ENCODE results near the gene LPP. TPM values are rescaled to one million over a fixed set of nuclear protein-coding genes. Genes with fewer than 3 reads are reported as not detected.
A peak's percentile ranks its signal among the peaks of the same experiment; 100 is the strongest.

The LPP gene
- total and polyA plus RNA-seq, 4 donors, result 11.1 to 219 (median 66.5) TPM

DNA sequence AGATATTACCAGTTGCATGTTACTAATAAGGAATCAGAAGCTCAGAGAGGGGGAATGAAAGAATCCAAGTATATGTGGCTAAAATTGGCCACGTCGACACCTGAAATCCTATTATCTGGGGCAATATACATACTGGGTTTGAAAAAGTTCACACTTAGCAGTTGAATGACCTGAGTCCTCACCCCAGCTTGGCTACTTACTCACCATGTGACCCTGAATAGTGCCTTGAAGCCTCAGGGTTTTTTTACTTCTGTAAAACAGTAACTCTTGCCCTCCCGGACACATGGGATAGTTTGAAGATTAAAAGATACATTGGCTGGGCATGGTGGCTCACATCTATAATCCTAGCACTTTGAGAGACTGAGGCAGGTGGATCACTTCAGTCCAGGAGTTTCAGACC, 675.6 kb downstream of the LPP start:
- Histone ChIP-seq H3K27ac (ENCODE audit: low read depth in 1 of 2, low read length in 1 of 2) (no peak overlapping the region), H3K9ac (ENCODE audit: insufficient read depth in 1 of 2, low read length in 2 of 2) (no peak overlapping the region), H3K4me1 (ENCODE audit: control insufficient read depth in 5 of 5, insufficient read depth in 5 of 5, low read length in 5 of 5) (peaks cover 2 to 11% (median 3%) of the 10 kb centered on the region in 5 donors), H3K36me3 (ENCODE audit: control insufficient read depth in 4 of 4, insufficient read depth in 4 of 4, low read length in 4 of 4) (no peaks in the 10 kb centered on the region), H3K4me3 (no peak overlapping the region), H3K9me3 (ENCODE audit: control insufficient read depth in 4 of 4, insufficient read depth in 3 of 4, low read length in 3 of 4) (no peaks in the 10 kb centered on the region), H3K27me3 (ENCODE audit: control insufficient read depth in 3 of 3, insufficient read depth in 3 of 3, low read length in 2 of 3) (no peaks in the 10 kb centered on the region)
- TF ChIP-seq, protein P1, sequence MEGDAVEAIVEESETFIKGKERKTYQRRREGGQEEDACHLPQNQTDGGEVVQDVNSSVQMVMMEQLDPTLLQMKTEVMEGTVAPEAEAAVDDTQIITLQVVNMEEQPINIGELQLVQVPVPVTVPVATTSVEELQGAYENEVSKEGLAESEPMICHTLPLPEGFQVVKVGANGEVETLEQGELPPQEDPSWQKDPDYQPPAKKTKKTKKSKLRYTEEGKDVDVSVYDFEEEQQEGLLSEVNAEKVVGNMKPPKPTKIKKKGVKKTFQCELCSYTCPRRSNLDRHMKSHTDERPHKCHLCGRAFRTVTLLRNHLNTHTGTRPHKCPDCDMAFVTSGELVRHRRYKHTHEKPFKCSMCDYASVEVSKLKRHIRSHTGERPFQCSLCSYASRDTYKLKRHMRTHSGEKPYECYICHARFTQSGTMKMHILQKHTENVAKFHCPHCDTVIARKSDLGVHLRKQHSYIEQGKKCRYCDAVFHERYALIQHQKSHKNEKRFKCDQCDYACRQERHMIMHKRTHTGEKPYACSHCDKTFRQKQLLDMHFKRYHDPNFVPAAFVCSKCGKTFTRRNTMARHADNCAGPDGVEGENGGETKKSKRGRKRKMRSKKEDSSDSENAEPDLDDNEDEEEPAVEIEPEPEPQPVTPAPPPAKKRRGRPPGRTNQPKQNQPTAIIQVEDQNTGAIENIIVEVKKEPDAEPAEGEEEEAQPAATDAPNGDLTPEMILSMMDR (IDR thresholded peaks at IDR 0.05; ENCODE audit: control extremely low read depth, extremely low read depth), result no peak
- WGBS, 2 donors, result 83 to 92% methylated on average over 3 of the region's 3 CpGs
- no peak for ATAC-seq (ENCODE audit: insufficient read depth, low FRiP score)
- DNase-seq, result no peak

DNA sequence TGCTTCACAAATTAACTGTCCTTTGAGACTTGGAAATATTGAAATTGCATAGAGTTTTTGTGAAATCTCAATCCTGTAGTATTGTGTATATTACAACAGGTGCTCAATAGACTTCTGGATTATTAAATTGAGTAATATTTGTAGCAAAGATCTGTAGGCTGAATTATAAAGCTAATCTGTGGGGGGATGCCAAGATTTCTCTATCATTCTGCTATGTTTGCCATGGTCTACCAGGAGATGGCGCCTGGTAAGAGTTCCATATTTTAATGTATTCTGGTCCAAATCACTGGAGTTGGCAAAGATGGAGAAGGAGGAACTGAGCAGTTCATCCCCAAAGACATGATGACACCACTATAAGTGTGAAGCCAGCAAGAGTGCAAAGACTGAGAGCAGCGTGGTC, 676.9 kb downstream of the LPP start:
- 82 to 88% methylated on average over 2 of the region's 2 CpGs for WGBS, 2 donors
- TF ChIP-seq, protein P1 (IDR thresholded peaks at IDR 0.05; ENCODE audit: control extremely low read depth, extremely low read depth), result no peak
- Histone ChIP-seq H3K4me1 (ENCODE audit: control insufficient read depth in 5 of 5, insufficient read depth in 5 of 5, low read length in 5 of 5) (peaks cover 2 to 11% (median 3%) of the 10 kb centered on the region in 5 donors), H3K9me3 (ENCODE audit: control insufficient read depth in 4 of 4, insufficient read depth in 3 of 4, low read length in 3 of 4) (no peaks in the 10 kb centered on the region), H3K27ac (ENCODE audit: low read depth in 1 of 2, low read length in 1 of 2) (no peak overlapping the region), H3K36me3 (ENCODE audit: control insufficient read depth in 4 of 4, insufficient read depth in 4 of 4, low read length in 4 of 4) (no peaks in the 10 kb centered on the region), H3K27me3 (ENCODE audit: control insufficient read depth in 3 of 3, insufficient read depth in 3 of 3, low read length in 2 of 3) (no peaks in the 10 kb centered on the region), H3K9ac (ENCODE audit: insufficient read depth in 1 of 2, low read length in 2 of 2) (no peak overlapping the region), H3K4me3 (no peak overlapping the region)
- ATAC-seq (ENCODE audit: insufficient read depth, low FRiP score) (peak; percentile 52), DNase-seq (no peak)

DNA sequence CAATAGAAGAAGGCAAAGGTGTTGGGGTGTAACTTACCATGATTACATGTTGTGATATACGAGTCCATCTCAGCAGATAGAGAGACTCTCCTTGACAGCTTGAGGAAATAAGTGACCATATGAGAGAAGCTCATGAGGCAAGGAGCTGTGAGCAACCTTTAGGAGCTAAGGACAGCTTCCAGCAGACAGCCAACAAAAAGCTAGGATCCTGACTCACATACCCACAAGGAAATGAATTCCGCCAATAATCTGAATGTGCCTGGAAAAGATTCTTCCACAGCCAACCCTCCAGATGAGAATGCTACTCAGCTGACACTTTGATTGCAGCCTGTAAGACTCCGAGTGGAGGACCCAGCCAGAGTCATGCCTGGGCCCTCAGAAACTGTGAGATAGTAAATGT, 678.2 kb downstream of the LPP start:
- TF ChIP-seq, protein P1 (IDR thresholded peaks at IDR 0.05; ENCODE audit: control extremely low read depth, extremely low read depth), result no peak
- DNase-seq (no peak), ATAC-seq (ENCODE audit: insufficient read depth, low FRiP score) (no peak)
- Histone ChIP-seq H3K9me3 (ENCODE audit: control insufficient read depth in 4 of 4, insufficient read depth in 3 of 4, low read length in 3 of 4) (no peaks in the 10 kb centered on the region), H3K27me3 (ENCODE audit: control insufficient read depth in 3 of 3, insufficient read depth in 3 of 3, low read length in 2 of 3) (no peaks in the 10 kb centered on the region), H3K4me3 (no peak overlapping the region), H3K9ac (ENCODE audit: insufficient read depth in 1 of 2, low read length in 2 of 2) (no peak overlapping the region), H3K36me3 (ENCODE audit: control insufficient read depth in 4 of 4, insufficient read depth in 4 of 4, low read length in 4 of 4) (peaks cover 0 to 4% (median 0%) of the 10 kb centered on the region in 4 donors), H3K27ac (ENCODE audit: low read depth in 1 of 2, low read length in 1 of 2) (no peak overlapping the region), H3K4me1 (ENCODE audit: control insufficient read depth in 5 of 5, insufficient read depth in 5 of 5, low read length in 5 of 5) (peaks cover 2 to 11% (median 3%) of the 10 kb centered on the region in 5 donors)
- WGBS, 2 donors, result 97 to 99% methylated on average over 3 of the region's 3 CpGs
